Suprapubic skin (tissue), 4 donors: ENCODE measurements around the gene ALDH1L1.

Experiments
- EP300 ChIP-seq: sonication (generic); formaldehyde crosslinking; IDR thresholded peaks from one replicate; pipeline ENCODE4 v1.6.1; 2017; ENCODE audit warnings: antibody characterized with exemption
- POLR2AphosphoS5 ChIP-seq, 3 donors: sonication (generic); formaldehyde crosslinking; IDR thresholded peaks; one replicate each; pipeline ENCODE4 v1.6.1; 2017; ENCODE audit warnings: antibody characterized with exemption in 3 of 3
- TF ChIP-seq, protein P1 (sequence below), 2 donors: fragments of 200-600 bp in 1 of 2; fragments of 450-650 bp in 1 of 2; sonication (generic) in 1 of 2; IDR thresholded peaks; one replicate each; pipeline ENCODE4 v1.5.1; 2016 to 2019; ENCODE audit warnings: antibody characterized with exemption in 2 of 2, mild to moderate bottlenecking in 1 of 2, moderate library complexity in 1 of 2

DNA sequence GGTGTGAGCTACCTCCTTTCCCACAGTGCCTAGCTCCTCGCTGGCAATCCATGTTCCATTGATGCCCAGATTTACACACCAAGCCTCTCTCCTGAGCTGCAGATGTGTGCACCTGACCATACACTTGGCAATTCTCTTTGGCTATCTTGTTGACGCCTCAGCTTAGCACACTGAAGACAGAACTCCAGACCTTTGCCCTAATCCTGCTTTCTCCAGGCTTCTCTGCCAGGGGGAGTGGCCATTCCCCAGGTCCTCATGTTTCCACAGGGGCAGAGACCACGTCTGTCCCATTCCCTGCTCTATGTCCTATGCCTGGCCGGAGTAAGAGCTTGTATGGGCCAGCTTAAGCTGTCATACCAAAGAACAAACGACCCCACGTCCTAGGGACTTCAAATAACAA is 30.2 kb upstream of the ALDH1L1 start:
- TF ChIP-seq POLR2AphosphoS5 (IDR thresholded peaks at IDR 0.05) (no peak), EP300 (no peak)
- TF ChIP-seq, protein P1, sequence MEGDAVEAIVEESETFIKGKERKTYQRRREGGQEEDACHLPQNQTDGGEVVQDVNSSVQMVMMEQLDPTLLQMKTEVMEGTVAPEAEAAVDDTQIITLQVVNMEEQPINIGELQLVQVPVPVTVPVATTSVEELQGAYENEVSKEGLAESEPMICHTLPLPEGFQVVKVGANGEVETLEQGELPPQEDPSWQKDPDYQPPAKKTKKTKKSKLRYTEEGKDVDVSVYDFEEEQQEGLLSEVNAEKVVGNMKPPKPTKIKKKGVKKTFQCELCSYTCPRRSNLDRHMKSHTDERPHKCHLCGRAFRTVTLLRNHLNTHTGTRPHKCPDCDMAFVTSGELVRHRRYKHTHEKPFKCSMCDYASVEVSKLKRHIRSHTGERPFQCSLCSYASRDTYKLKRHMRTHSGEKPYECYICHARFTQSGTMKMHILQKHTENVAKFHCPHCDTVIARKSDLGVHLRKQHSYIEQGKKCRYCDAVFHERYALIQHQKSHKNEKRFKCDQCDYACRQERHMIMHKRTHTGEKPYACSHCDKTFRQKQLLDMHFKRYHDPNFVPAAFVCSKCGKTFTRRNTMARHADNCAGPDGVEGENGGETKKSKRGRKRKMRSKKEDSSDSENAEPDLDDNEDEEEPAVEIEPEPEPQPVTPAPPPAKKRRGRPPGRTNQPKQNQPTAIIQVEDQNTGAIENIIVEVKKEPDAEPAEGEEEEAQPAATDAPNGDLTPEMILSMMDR (IDR thresholded peaks at IDR 0.05): no peak
